ENCODE measurements around the gene TNKS2.
"Not testable (repeated sequence)": the region's sequence is repeated elsewhere in the genome, so short reads cannot be mapped to it uniquely, and the experiment has no call there.

Gene TNKS2

GRCh38 chr10:91879515-91880170 lies 81.4 kb downstream of the TNKS2 start:
- peak; percentile 93 for DNase-seq

DNA sequence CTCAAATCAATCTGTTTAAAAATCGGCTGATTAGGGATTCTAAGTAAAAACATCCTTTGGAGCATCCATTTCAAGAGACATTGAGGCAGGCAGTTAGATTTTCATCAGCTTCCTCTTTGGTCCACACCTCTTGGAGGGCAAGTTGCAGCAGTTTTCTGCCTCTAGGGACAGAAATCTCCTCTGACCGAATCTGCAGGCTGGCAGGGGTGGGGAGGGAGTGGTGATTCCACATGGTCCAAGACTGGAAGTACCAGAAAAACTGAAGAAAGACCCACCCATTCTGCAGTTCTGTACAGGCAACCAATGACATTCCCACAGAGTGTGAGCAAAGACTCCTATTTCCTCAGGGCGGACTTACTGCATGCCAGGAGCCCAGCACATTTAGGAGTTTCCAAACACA lies 82.1 kb downstream of the TNKS2 start:
- no peak for DNase-seq

DNA sequence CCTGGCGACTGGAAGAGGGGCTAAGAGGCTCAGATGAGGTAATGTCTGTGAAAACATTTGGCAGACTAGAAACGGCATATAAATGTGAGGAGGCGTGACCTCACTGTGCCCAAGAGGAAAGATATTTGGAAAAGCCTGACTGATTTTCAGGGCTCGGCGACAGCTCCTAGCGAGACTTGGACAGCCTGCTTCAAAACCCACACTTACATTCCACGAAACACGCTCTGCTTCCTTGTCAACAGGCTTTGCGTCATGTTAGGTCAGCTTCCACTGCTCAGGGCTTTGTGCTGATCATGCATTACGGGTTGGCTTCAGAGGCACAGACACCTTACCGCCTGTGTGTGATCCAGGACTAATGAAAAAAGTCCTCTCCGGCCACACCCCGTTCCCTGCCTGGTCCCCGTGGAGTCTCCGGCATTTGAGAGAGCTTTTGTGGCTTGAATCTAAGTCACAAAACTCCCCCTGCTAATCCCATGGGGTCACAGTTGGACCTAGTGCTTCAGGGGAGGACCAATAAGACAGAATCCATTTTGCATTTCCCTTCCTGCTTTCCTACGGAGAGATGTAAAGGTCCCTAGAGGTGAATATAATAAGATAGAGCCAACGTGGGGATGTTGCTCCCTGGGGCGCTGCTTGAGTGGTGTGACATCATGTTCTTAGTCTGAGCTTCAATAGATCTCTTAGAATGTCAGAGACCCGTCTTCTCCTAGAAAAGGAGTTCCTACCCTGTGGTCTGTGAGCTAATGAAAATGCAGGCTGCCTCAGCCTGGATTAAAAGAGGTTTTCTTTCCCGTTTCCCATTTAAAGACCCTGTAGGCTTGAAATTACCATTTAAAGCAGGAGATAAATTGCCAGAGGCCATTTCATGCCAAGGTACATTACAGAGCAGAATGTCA lies 85.6 kb downstream of the TNKS2 start:
- peak; percentile 61 for DNase-seq

DNA sequence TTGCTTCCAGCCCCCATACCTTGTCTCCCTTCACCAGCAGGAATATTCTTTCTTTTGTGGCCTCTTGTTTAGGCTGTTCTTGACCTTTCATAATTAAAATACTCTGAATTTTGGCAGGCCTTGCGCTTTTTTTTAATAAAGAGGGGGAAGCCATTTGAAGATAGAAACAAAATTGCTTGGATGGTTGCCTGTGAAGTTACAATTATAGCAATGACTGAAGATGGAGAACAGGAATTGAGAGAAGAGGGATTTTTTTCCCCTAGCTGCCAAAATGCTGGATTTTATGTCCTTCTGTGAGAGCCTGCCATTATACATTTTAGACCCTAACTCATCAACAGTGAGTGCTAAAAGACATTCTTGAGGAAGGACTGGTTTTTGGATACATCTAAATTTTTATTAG lies 86.3 kb downstream of the TNKS2 start:
- DNase-seq, result no peak

DNA sequence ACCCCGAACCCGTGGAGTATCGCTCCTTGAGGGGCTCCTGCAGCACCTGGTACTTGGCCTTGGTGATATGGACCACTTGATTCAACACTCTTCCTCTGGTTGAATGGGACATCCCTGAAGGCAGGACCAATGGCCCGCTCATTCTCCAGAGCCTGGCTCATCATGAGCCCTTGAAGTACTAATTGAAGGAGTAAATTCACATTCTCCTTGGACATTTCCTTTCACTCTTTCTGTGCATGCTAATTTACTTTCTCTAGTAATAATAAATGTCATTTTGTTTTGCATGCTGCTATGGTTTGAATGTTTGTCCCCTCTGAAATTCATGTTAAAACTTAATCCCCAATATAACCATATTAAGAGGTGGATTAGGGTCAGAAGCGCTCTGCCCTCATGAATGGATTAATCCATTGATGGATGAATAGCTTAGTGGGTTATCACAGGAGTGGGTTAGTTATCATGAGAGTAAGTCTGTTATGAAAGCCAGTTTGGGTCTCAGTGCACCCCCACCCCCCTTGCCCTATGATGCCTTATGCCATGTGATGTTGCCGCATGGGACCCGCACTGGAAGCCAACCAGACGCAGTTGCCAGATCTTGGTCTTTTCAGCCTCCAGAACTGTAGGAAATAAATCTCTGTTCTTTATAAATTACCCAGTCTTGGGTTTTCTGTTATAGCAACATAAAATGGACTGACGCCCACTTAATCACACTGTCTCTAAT lies 87.3 kb downstream of the TNKS2 start:
- peak; percentile 90 for DNase-seq

DNA sequence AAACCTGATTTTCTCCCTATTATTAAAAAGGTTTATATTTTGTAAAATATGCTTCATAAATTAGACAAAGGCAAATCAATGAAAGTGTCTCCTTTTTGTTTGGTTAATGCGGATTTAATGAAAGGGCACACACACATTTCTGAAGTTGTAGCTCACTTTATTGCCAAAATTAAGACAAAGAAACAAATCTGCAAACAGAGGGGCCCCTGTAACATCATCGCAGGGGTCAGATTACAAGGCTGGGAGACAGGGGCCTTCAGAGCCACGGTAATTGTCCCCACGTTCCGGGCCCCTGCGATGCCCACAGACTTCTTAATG lies 88.7 kb downstream of the TNKS2 start:
- DNase-seq, result no peak

DNA sequence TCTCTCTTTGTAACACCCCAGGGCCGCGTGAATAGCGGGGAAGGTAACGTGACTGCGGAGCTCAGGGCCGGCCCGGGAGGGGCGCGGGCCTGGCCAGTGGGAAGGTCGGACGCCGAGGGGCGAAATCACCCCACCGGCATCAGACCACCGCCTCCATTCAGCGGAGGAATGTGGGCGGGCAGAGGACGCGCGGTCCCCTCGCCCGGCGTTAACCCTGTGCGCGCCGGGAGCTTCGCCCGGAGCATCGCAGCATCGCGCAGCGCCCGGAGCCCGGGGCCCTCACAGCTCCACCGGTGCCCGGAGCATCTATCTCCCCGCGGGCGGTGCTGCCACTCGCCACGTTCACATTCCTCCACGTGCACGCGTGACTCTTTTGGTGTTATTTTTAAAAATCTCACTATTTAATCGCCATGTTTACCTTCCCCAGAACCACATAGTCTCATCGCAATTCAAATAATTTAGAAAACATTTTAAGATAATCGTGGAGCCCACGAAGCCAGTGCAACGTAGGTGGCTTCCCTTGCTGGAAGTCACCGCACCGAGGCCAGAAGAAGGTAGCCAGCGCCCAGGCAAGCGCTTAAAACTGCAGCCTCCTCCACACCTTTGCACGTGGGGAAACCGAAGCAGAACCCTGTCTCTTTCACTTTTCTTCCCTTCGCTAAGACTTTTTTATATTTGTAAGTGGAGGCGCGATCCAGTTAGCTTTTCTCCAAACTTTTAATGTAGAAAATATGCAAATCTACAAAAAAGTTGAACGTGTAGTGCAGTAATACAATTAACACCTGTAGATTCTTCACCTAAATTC lies 89.2 kb downstream of the TNKS2 start:
- peak; percentile 49 for DNase-seq

DNA sequence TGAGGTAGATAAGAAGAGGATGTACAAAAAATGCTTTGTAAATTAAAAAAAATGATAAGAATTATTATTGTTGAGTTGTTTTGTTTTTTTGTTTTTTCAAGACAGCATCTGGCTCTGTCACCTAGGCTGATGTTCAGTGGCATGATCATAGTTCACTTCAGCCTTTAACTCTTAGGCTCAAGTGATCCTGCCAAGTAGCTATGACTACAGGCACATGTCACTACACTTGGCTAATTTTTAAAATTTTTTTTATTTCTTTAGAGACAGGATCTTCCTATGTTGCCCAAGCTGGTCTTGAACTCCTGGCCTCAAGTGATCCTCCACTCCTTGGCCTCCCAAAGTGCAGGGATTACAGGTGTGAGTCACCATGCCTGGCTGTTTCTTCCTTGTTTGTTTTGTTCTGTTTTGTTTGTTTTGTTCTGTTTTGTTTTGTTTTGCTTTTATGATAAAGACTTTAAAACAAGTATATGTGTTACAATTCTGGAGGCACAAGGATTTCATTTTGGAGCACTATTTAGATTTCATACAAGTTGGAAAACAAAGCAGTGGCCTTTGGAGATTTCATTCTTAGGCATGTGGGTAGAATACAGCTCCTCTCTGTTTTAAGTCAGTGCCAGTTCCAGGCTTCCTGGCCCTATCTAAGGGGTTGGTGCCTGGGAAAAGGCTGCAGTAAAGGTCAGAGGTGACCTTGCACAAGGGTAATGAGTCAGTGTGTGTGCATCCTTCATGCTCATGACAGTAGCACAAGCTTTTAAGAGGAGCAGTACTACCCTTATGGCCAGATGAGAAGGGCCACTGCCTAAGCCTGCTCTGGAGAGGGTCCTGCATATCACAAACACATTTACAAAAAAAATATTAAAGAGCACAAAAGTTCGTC lies 93.1 kb downstream of the TNKS2 start:
- no peak for DNase-seq

DNA sequence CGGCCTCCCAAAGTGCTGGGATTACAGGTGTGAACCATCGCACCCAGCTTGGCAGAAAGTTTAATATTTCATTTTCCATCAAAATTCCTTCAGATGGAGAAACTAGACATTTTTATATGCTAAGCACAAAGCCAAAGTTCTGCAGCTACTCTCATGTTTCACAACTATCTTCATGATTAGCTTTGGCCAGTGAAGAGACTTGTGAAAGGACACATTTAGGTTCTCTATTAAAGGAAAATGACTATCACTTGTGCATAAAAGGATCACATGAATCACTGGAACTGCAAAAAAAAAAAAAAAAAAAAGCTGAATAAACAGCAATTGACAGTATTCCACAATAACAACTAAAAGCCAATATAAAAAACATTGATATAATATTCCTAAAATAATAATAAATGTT lies 94.8 kb downstream of the TNKS2 start:
- no peak for DNase-seq

GRCh38 chr10:91894261-91894685 lies 96.0 kb downstream of the TNKS2 start:
- DNase-seq, result not testable (repeated sequence)

GRCh38 chr10:91896212-91896756 lies 98.1 kb downstream of the TNKS2 start:
- DNase-seq, result no peak

DNA sequence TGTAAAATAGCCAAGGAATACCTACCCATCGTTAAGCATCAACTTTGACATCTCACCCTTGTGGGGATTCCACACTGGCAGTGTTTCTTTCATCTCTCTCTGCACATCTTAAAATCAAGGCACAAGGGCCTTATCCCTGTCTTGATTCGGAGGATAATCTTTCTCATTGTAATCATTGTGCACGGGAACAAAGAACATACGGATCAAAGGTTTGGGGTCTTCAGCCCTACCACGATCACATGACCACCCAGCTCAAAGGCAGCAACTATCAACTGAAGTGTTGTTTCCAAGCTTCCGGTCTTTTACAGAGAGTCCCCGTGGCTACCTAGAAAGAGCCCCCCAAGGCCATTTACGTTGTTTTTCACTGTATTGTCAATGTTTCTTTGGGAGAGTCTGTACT lies 99.2 kb downstream of the TNKS2 start:
- DNase-seq, result no peak

GRCh38 chr10:91901784-91902677 lies 103.8 kb downstream of the TNKS2 start:
- no peak for DNase-seq

DNA sequence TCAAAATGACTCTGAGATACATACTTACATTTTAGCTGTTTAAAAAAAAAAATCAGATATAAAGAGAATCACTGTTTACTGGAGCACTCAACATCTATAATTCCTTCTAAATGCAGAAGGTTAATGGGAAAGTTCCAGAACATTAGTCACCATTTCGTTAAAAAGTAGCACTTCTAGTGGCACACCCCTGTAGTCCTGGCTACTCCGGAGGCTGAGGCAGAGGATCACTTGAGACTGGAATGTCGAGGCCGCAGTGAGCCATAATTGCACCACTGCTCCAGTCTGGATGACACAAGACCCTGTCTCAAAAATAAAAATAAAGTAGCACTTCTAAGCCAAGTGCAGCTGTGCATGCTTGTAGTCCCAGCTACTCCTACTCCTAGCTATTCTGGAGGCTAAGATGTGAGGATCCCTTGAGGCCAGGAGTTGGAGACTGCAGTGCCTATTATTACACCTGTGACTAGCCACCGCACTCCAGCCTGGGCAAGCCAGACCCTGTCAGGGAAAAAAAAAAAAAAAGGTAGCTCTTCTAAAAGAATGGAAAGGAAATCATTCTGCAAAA lies 108.9 kb downstream of the TNKS2 start:
- no peak for DNase-seq

- DNase-seq, result peak; percentile 17
These were observed 109.7 kb downstream of the TNKS2 start for GRCh38 chr10:91907914-91908336.

GRCh38 chr10:91908337-91909116 lies 110.3 kb downstream of the TNKS2 start:
- DNase-seq, result peak; percentile 85

DNA sequence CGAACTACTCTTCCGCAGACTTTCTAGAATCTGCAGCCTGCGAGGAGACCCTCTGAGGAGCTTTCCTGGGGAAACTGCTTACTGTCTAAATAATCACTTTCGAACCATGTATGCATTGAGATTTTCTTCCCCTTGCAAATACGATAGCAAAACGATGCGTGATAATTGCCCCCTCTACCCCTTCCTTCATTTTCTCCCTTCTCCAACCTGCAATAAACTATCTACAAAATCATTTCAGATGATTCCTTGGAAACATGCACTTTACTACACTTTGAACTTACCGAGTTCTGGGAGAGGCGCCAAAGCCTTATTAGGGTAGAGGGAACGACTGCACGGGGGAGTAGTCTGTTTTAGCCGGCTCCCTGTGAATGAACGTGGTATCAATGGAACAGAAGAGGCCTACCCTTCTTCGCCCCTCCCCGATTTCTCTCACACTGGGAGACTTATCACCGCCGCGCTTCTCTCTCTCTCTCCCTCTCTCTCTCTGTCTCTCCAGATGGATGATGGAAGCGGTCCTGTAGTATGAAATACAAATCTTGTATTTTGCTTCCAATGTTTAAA lies 111.0 kb downstream of the TNKS2 start, which contains the start of gene FGFBP3:
Gene FGFBP3, minus strand, starts transcription at position 370 of the 561 bp plus-strand sequence. CDS start 517 bp downstream, outside the sequence.
- DNase-seq, result peak; percentile 83

DNA sequence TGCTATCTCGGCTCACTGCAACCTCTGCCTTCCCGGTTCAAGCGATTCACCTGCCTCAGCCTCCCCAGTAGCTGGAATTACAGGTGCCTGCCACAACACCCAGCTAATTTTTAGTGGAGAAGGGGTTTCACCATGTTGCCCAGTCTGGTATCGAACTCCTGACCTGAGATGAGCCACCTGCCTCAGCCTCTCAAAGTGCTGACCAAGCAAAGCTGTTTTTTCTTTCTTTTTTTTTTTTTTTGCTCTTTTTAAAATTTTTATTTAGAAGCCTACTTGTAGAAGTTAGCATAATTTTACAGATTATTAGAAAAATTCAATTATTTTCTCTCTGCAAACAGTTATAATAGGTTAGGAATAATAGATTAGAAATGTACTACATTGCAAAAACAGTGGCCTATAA lies 112.2 kb downstream of the TNKS2 start:
- DNase-seq, result no peak
